ENCODE data around the gene GPR161. TPM values are rescaled to one million over a fixed set of nuclear protein-coding genes. Genes with fewer than 3 reads are reported as not detected.

The GPR161 gene
- total RNA-seq, 1 experiment from 2014 or later = 15.2 TPM

- DNase-seq (ENCODE audit: low read depth) = no peak
These were observed 30.5 kb downstream of the GPR161 start for GRCh38 chr1:168106274-168106673.

- DNase-seq (ENCODE audit: low read depth) = no peak
These were observed 30.9 kb downstream of the GPR161 start for GRCh38 chr1:168105846-168106245.

GRCh38 chr1:168104535-168104934 is 32.2 kb downstream of the GPR161 start:
- no peak for DNase-seq (ENCODE audit: low read depth)

GRCh38 chr1:168102487-168102886 is 34.2 kb downstream of the GPR161 start:
- DNase-seq (ENCODE audit: low read depth) = no peak

- no peak for DNase-seq (ENCODE audit: low read depth)
These were observed 35.4 kb downstream of the GPR161 start for GRCh38 chr1:168101336-168101735.

GRCh38 chr1:168100315-168101002 is 36.3 kb downstream of the GPR161 start:
- DNase-seq (ENCODE audit: low read depth) = peak; percentile 48

GRCh38 chr1:168099337-168099801 is 37.4 kb downstream of the GPR161 start:
- DNase-seq (ENCODE audit: low read depth) = no peak

- DNase-seq (ENCODE audit: low read depth) = no peak
These were observed 38.0 kb downstream of the GPR161 start for GRCh38 chr1:168098534-168099320.

- DNase-seq (ENCODE audit: low read depth) = no peak
These were observed 38.7 kb downstream of the GPR161 start for GRCh38 chr1:168097921-168098528.

- DNase-seq (ENCODE audit: low read depth) = no peak
These were observed 40.2 kb downstream of the GPR161 start for GRCh38 chr1:168096296-168097165.

GRCh38 chr1:168095476-168095875 is 41.3 kb downstream of the GPR161 start:
- no peak for DNase-seq (ENCODE audit: low read depth)

GRCh38 chr1:168093616-168094015 is 43.1 kb downstream of the GPR161 start:
- DNase-seq (ENCODE audit: low read depth) = no peak

GRCh38 chr1:168092566-168093355 is 44.0 kb downstream of the GPR161 start:
- peak; percentile 40 for DNase-seq (ENCODE audit: low read depth)

- DNase-seq (ENCODE audit: low read depth) = no peak
These were observed 44.8 kb downstream of the GPR161 start for GRCh38 chr1:168091720-168092550.

GRCh38 chr1:168091063-168091462 is 45.7 kb downstream of the GPR161 start:
- DNase-seq (ENCODE audit: low read depth) = no peak

- DNase-seq (ENCODE audit: low read depth) = no peak
These were observed 46.3 kb downstream of the GPR161 start for GRCh38 chr1:168090395-168090794.

- no peak for DNase-seq (ENCODE audit: low read depth)
These were observed 46.8 kb downstream of the GPR161 start for GRCh38 chr1:168089979-168090337.

GRCh38 chr1:168089326-168089978 is 47.3 kb downstream of the GPR161 start:
- peak; percentile 14 for DNase-seq (ENCODE audit: low read depth)

GRCh38 chr1:168088511-168089325 is 48.0 kb downstream of the GPR161 start:
- no peak for DNase-seq (ENCODE audit: low read depth)
